GM10248 (cell line): ENCODE results near the gene ZP1.
A peak's percentile ranks its signal among the peaks of the same experiment; 100 is the strongest.

ENCODE experiments used
- CTCF ChIA-PET: fragments of 300-600 bp; sonication (Branson Sonifier 250); formaldehyde crosslinking; extraction: SDS; loops from one replicate; lab custom pipeline; 2021; ENCODE audit warnings: antibody characterized with exemption; lab: Yijun Ruan, JAX
- POLR2A ChIA-PET: fragments of 350-650 bp; sonication (Branson Sonifier 250); formaldehyde crosslinking; extraction: SDS; loops from one replicate; lab custom pipeline; 2020; ENCODE audit warnings: antibody characterized with exemption; lab: Yijun Ruan, JAX
- DNase-seq: peaks from one replicate; pipeline ENCODE4 v3.0.0; 2012; ENCODE audit errors: extremely low spot score
- CTCF ChIP-seq: IDR thresholded peaks from 2 replicates; pipeline ENCODE4 v1.5.1; 2012; ENCODE audit warnings: mild to moderate bottlenecking, low read depth; ENCODE audit errors: extremely low read depth, missing control alignments, control extremely low read depth

The ZP1 gene

GRCh38 chr11:60912851-60913528 is 45.6 kb downstream of the ZP1 start:
- DNase-seq, result no peak
- POLR2A ChIA-PET, result interaction anchor here (0.9 kb wide), 1 partner anchor 73 kb away, joined by 3 read pairs; no protein-coding TSS in a partner anchor
- TF ChIP-seq CTCF, result no peak
- CTCF ChIA-PET, result interaction anchor here (0.8 to 10.6 kb wide), 15 partner anchors 9 to 275 kb away, joined by 3 to 112 read pairs (median 4); partner anchors contain the start of gene PRPF19

DNA sequence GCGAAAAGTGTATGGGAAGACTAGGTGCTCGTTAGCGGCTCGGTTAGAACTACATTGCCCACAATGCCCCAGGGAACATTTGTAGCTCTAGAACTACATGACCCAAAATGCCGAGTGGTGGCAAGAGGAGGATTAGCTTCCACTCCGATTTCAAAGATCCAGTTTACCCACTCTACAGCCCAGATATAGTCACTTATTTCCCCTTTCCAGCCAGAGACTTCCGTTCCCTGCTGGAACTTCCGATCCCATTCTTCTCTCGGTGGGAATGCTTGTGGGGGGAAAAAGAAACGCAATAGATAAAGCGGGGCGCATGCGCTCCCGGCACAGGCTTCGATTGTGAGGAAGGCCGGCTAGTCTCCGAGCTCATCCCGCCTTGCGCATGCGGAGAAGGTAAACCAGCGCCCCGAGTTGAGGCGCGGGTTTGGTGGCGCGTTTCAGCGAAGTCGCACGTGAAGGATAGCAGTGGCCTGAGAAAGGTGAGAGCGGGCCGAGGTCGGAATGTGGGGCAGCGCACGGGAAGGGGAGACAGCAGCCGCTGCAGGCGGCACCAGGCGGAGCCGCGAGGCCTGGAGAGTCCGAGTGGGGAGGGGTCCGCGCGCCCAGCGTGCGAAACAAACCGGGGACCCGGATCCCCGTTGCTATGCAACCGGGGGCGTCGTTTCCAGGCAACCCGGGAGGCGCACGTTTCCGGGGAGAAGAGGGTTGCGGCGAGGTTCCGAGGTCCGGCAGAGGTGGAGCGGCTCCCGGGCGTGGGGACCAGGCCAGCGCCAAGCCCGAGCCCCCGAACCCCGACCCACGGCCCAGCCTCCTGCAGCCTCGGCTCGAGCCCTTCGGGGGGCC is 46.7 kb downstream of the ZP1 start, which contains the start of gene TMEM109:
Gene TMEM109, plus strand, starts transcription at position 366 of the 840 bp plus-strand sequence. CDS start 5,536 bp downstream, outside the sequence.
- peak; percentile 91 for DNase-seq
- ChIA-PET POLR2A (interaction anchor here (0.5 to 1.0 kb wide), 7 partner anchors 9 to 442 kb away, joined by 3 to 6 read pairs (median 5); no protein-coding TSS in a partner anchor), CTCF (interaction anchor here (0.9 to 10.6 kb wide), 18 partner anchors 8 to 274 kb away, joined by 3 to 112 read pairs (median 4); partner anchors contain the start of gene PRPF19)
- no peak for TF ChIP-seq CTCF

- DNase-seq, result no peak
- ChIA-PET POLR2A (interaction anchor here (0.5 to 1.3 kb wide), 7 partner anchors 10 to 485 kb away, joined by 3 to 6 read pairs (median 3); no protein-coding TSS in a partner anchor), CTCF (interaction anchor here (0.9 to 10.6 kb wide), 23 partner anchors 9 to 272 kb away, joined by 3 to 112 read pairs (median 6); partner anchors contain the start of genes PRPF19 and TMEM132A)
- TF ChIP-seq CTCF, result no peak
These were observed 47.4 kb downstream of the ZP1 start for GRCh38 chr11:60914633-60915247.

GRCh38 chr11:60915248-60915914 is 48.0 kb downstream of the ZP1 start:
- peak; percentile 76 for DNase-seq
- peak; percentile 66 for TF ChIP-seq CTCF
- ChIA-PET CTCF (interaction anchor here (0.9 to 10.6 kb wide), 25 partner anchors 8 to 272 kb away, joined by 3 to 112 read pairs (median 5); partner anchors contain the start of genes PRPF19 and TMEM132A), POLR2A (interaction anchor here (0.6 to 1.3 kb wide), 3 partner anchors 13 to 484 kb away, joined by 3 read pairs; no protein-coding TSS in a partner anchor)

GRCh38 chr11:60916669-60917206 is 49.4 kb downstream of the ZP1 start:
- DNase-seq, result no peak
- POLR2A ChIA-PET, result interaction anchor here (0.6 kb wide), 1 partner anchor 480 kb away, joined by 5 read pairs; no protein-coding TSS in a partner anchor
- CTCF ChIA-PET, result interaction anchor here (1.9 to 10.6 kb wide), 4 partner anchors 13 to 85 kb away, joined by 6 to 112 read pairs (median 20); partner anchors contain the start of gene PRPF19
- TF ChIP-seq CTCF, result no peak
